ENCODE data around the gene TNIP1. TPM values are rescaled to one million over a fixed set of nuclear protein-coding genes. Genes with fewer than 3 reads are reported as not detected.

The TNIP1 gene
- total and polyA plus RNA-seq, 7 experiments from 2014 or later = 28.9 to 234 (median 125) TPM

- Mint-ChIP-seq H3K4me3 (no peak overlapping the region), H3K36me3 (peaks cover 0 to 48% (median 31%) of the 10 kb centered on the region in 5 donors), H3K27me3 (no peaks in the 10 kb centered on the region), H3K9me3 (peaks cover 0 to 7% (median 0%) of the 10 kb centered on the region in 11 donors), H3K4me1 (peaks cover 21 to 53% (median 32%) of the 10 kb centered on the region in 7 donors), H3K27ac (peak overlapping the region in 1 of 9 donors; percentile 99)
- POLR2A ChIA-PET = no interaction called here
- CTCF ChIA-PET = interaction anchor here (5.1 kb wide), 1 partner anchor 10 kb away, joined by 23 read pairs; no protein-coding TSS in a partner anchor
- no peaks in the 10 kb centered on the region for H3K9me3 ChIP-seq (ENCODE audit: control insufficient read depth in 2 of 3, low read length in 3 of 3)
- DNase-seq = no peak
- H3K36me3 ChIP-seq (ENCODE audit: control insufficient read depth in 2 of 3, insufficient read depth in 3 of 3, low read length in 3 of 3) = peaks cover 20 to 97% (median 55%) of the 10 kb centered on the region in 3 experiments
- no peaks in the 10 kb centered on the region for H3K27me3 ChIP-seq (ENCODE audit: control insufficient read depth in 2 of 2, insufficient read depth in 2 of 2, low read length in 2 of 2)
- H3K4me1 ChIP-seq (ENCODE audit: control insufficient read depth in 2 of 2, insufficient read depth in 2 of 2, low read length in 2 of 2) = peaks cover 0 to 13% of the 10 kb centered on the region in 2 donors
- intact Hi-C loops (cut with micrococcal nuclease) = no loop called here
- ATAC-seq = no peak
- no peak overlapping the region for H3K27ac ChIP-seq (ENCODE audit: low read depth, low read length)
- H3K4me3 ChIP-seq (ENCODE audit: low read length) = no peak overlapping the region
Measured at GRCh38 chr5:151058301-151058700, 22.5 kb downstream of the TNIP1 start.

GRCh38 chr5:151056379-151057325 lies 24.2 kb downstream of the TNIP1 start:
- H3K4me1 Mint-ChIP-seq = peaks cover 18 to 55% (median 34%) of the 10 kb centered on the region in 7 donors
- peaks cover 0 to 42% (median 30%) of the 10 kb centered on the region in 5 donors for H3K36me3 Mint-ChIP-seq
- Histone ChIP-seq H3K9me3 (ENCODE audit: control insufficient read depth in 2 of 3, low read length in 3 of 3) (no peaks in the 10 kb centered on the region), H3K4me1 (ENCODE audit: control insufficient read depth in 2 of 2, insufficient read depth in 2 of 2, low read length in 2 of 2) (peaks cover 0 to 13% of the 10 kb centered on the region in 2 donors), H3K4me3 (ENCODE audit: low read length) (no peak overlapping the region), H3K27ac (ENCODE audit: low read depth, low read length) (no peak overlapping the region), H3K36me3 (ENCODE audit: control insufficient read depth in 2 of 3, insufficient read depth in 3 of 3, low read length in 3 of 3) (peaks cover 15 to 93% (median 54%) of the 10 kb centered on the region in 3 experiments), H3K27me3 (ENCODE audit: control insufficient read depth in 2 of 2, insufficient read depth in 2 of 2, low read length in 2 of 2) (no peaks in the 10 kb centered on the region)
- no peak for DNase-seq
- POLR2A ChIA-PET = no interaction called here
- H3K27ac Mint-ChIP-seq = peak overlapping the region in 3 of 9 donors; percentile 32 to 47 (median 36)
- intact Hi-C loops (cut with micrococcal nuclease) = no loop called here
- peaks cover 0 to 7% (median 0%) of the 10 kb centered on the region in 11 donors for H3K9me3 Mint-ChIP-seq
- CTCF ChIA-PET = interaction anchor here (5.1 to 10.8 kb wide), 2 partner anchors 8 to 57 kb away, joined by 23 to 238 read pairs; no protein-coding TSS in a partner anchor
- no peak overlapping the region for H3K4me3 Mint-ChIP-seq
- H3K27me3 Mint-ChIP-seq = no peaks in the 10 kb centered on the region
- ATAC-seq = peak; percentile 59

- Mint-ChIP-seq H3K27me3 (no peaks in the 10 kb centered on the region), H3K9me3 (peaks cover 0 to 7% (median 0%) of the 10 kb centered on the region in 11 donors), H3K27ac (peak overlapping the region in 1 of 9 donors; percentile 60), H3K4me1 (peaks cover 14 to 47% (median 23%) of the 10 kb centered on the region in 7 donors), H3K4me3 (no peak overlapping the region), H3K36me3 (peaks cover 0 to 39% (median 31%) of the 10 kb centered on the region in 5 donors)
- ChIA-PET CTCF (interaction anchor here (1.0 to 10.8 kb wide), 2 partner anchors 35 to 58 kb away, joined by 3 to 238 read pairs; no protein-coding TSS in a partner anchor), POLR2A (interaction anchor here (1.5 kb wide), 1 partner anchor 26 kb away, joined by 5 read pairs; the partner anchor contains the start of gene TNIP1)
- Histone ChIP-seq H3K36me3 (ENCODE audit: control insufficient read depth in 2 of 3, insufficient read depth in 3 of 3, low read length in 3 of 3) (peaks cover 17 to 91% (median 41%) of the 10 kb centered on the region in 3 experiments), H3K4me3 (ENCODE audit: low read length) (no peak overlapping the region), H3K27me3 (ENCODE audit: control insufficient read depth in 2 of 2, insufficient read depth in 2 of 2, low read length in 2 of 2) (no peaks in the 10 kb centered on the region), H3K27ac (ENCODE audit: low read depth, low read length) (no peak overlapping the region), H3K9me3 (ENCODE audit: control insufficient read depth in 2 of 3, low read length in 3 of 3) (no peaks in the 10 kb centered on the region), H3K4me1 (ENCODE audit: control insufficient read depth in 2 of 2, insufficient read depth in 2 of 2, low read length in 2 of 2) (peaks cover 0 to 11% of the 10 kb centered on the region in 2 donors)
- no peak for DNase-seq
- intact Hi-C loops (cut with micrococcal nuclease) = no loop called here
- no peak for ATAC-seq
Measured at GRCh38 chr5:151055336-151055735, 25.5 kb downstream of the TNIP1 start.

GRCh38 chr5:151054709-151055108 lies 26.1 kb downstream of the TNIP1 start:
- peaks cover 0 to 5% (median 0%) of the 10 kb centered on the region in 11 donors for H3K9me3 Mint-ChIP-seq
- H3K9me3 ChIP-seq (ENCODE audit: control insufficient read depth in 2 of 3, low read length in 3 of 3) = no peaks in the 10 kb centered on the region
- ATAC-seq (no peak), DNase-seq (no peak)
- CTCF ChIA-PET = interaction anchor here (1.0 to 10.8 kb wide), 3 partner anchors 27 to 59 kb away, joined by 3 to 238 read pairs (median 4); no protein-coding TSS in a partner anchor
- peaks cover 0 to 43% (median 29%) of the 10 kb centered on the region in 5 donors for H3K36me3 Mint-ChIP-seq
- peaks cover 8 to 40% (median 17%) of the 10 kb centered on the region in 7 donors for H3K4me1 Mint-ChIP-seq
- no peaks in the 10 kb centered on the region for H3K27me3 Mint-ChIP-seq
- POLR2A ChIA-PET = interaction anchor here (1.5 kb wide), 1 partner anchor 26 kb away, joined by 5 read pairs; the partner anchor contains the start of gene TNIP1
- no peaks in the 10 kb centered on the region for H3K27me3 ChIP-seq (ENCODE audit: control insufficient read depth in 2 of 2, insufficient read depth in 2 of 2, low read length in 2 of 2)
- H3K36me3 ChIP-seq (ENCODE audit: control insufficient read depth in 2 of 3, insufficient read depth in 3 of 3, low read length in 3 of 3) = peaks cover 20 to 91% (median 40%) of the 10 kb centered on the region in 3 experiments
- peak overlapping the region in 2 of 9 donors; percentile 24 to 33 for H3K27ac Mint-ChIP-seq
- no peak overlapping the region for H3K4me3 Mint-ChIP-seq
- intact Hi-C loops (cut with micrococcal nuclease) = loop anchor here in 1 of 2 donors (5.0 kb wide), 1 partner anchor 43 kb away; no protein-coding TSS in a partner anchor
- H3K4me3 ChIP-seq (ENCODE audit: low read length) = no peak overlapping the region
- H3K4me1 ChIP-seq (ENCODE audit: control insufficient read depth in 2 of 2, insufficient read depth in 2 of 2, low read length in 2 of 2) = peaks cover 0 to 5% of the 10 kb centered on the region in 2 donors
- no peak overlapping the region for H3K27ac ChIP-seq (ENCODE audit: low read depth, low read length)

- H3K27ac Mint-ChIP-seq = peak overlapping the region in 2 of 9 donors; percentile 34 to 46
- ATAC-seq (no peak), DNase-seq (no peak)
- H3K9me3 ChIP-seq (ENCODE audit: control insufficient read depth in 2 of 3, low read length in 3 of 3) = no peaks in the 10 kb centered on the region
- CTCF ChIA-PET = interaction anchor here (1.3 to 10.8 kb wide), 2 partner anchors 28 to 60 kb away, joined by 4 to 238 read pairs; no protein-coding TSS in a partner anchor
- no peak overlapping the region for H3K4me3 Mint-ChIP-seq
- POLR2A ChIA-PET = interaction anchor here (1.5 kb wide), 1 partner anchor 27 kb away, joined by 5 read pairs; the partner anchor contains the start of gene TNIP1
- no peaks in the 10 kb centered on the region for H3K9me3 Mint-ChIP-seq
- H3K36me3 Mint-ChIP-seq = peaks cover 6 to 51% (median 25%) of the 10 kb centered on the region in 5 donors
- H3K4me1 Mint-ChIP-seq = peaks cover 0 to 34% (median 9%) of the 10 kb centered on the region in 7 donors
- no peaks in the 10 kb centered on the region for H3K27me3 Mint-ChIP-seq
- H3K27ac ChIP-seq (ENCODE audit: low read depth, low read length) = no peak overlapping the region
- no peaks in the 10 kb centered on the region for H3K27me3 ChIP-seq (ENCODE audit: control insufficient read depth in 2 of 2, insufficient read depth in 2 of 2, low read length in 2 of 2)
- H3K36me3 ChIP-seq (ENCODE audit: control insufficient read depth in 2 of 3, insufficient read depth in 3 of 3, low read length in 3 of 3) = peaks cover 25 to 92% (median 38%) of the 10 kb centered on the region in 3 experiments
- intact Hi-C loops (cut with micrococcal nuclease) = loop anchor here in 1 of 2 donors (5.0 kb wide), 1 partner anchor 43 kb away; no protein-coding TSS in a partner anchor
- no peak overlapping the region for H3K4me3 ChIP-seq (ENCODE audit: low read length)
- no peaks in the 10 kb centered on the region for H3K4me1 ChIP-seq (ENCODE audit: control insufficient read depth in 2 of 2, insufficient read depth in 2 of 2, low read length in 2 of 2)
Measured at GRCh38 chr5:151053796-151054462, 26.9 kb downstream of the TNIP1 start.

Measured in naive thymus-derived CD4-positive, alpha-beta T cell (primary cell).